ENCODE data around the gene EIF5A. TPM values are rescaled to one million over a fixed set of nuclear protein-coding genes. Genes with fewer than 3 reads are reported as not detected.
"Not testable (repeated sequence)": the region's sequence is repeated elsewhere in the genome, so short reads cannot be mapped to it uniquely, and the experiment has no call there.

Gene EIF5A
- total and polyA plus RNA-seq, 9 donors, result 175 to 372 (median 321) TPM

DNA sequence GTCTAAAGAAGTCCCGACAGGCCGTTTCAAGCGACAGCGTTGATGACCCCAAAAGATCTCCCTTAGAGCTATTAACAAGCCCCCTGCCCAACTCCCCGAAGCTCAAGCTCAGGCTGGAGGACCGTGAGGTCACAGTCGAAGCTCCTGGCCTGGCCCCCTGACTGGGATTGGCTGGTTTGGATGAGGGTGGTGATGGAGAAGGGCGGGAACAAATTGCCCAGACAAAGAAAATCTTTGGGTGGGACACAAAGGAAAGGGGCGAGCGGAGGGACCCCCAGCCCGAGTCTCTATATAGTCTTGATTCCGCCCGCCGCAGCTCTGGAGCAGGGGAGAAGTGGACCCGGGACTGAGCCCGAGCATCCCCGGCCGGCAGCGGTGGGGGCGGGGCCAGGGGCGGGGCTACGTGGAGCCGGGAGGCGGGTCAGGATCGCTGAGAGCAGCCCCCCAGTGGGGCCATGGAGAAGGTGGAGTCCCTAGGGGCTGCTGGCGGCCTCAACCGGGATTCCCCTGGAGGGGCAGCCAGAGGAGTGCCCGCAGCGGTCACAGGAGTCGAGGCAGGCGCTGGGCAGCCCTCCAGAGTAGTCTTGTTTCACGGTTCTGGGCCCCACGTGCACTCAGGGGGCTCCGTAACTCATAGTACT, 22.7 kb downstream of the EIF5A start:
- Histone ChIP-seq H3K9me3 (replicated peaks; ENCODE audit: control insufficient read depth, low read depth, low read length) (no peaks in the 10 kb centered on the region), H3K4me3 (ENCODE audit: low read length) (peak overlapping the region; percentile 96), H3K4me1 (ENCODE audit: control insufficient read depth, insufficient read depth, low read length) (peaks cover 20% of the 10 kb centered on the region), H3K27me3 (ENCODE audit: control insufficient read depth, insufficient read depth, low read length) (peaks cover 5% of the 10 kb centered on the region), H3K36me3 (ENCODE audit: control insufficient read depth, insufficient read depth, low read length) (peaks cover 24% of the 10 kb centered on the region), H3K27ac (ENCODE audit: low read length) (peak overlapping the region; percentile 100)
- peak; percentile 96 for DNase-seq
- under 1% methylated on average over 28 of the region's 34 CpGs for WGBS (ENCODE audit: insufficient coverage)

DNA sequence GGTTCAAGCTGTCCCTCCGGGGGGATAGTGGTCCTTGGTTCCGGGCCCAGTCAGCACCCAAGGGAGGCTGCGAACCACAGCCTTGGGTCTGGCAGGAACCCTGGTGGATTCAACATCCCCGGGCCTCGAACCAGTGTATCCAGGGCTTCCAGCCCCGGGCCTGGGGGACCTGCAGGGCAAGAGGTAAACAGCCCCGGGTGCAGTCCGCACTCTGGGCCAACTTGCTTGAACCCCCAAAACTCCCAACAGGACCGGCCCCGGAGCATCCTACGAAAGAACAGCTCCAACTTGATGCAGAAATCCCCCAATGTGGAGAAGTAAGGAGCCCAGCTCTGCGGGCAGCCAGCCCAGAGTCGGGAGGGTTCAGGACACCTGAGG, 23.2 kb downstream of the EIF5A start:
- WGBS (ENCODE audit: insufficient coverage), result 64% methylated on average over 9 of the region's 13 CpGs
- peak overlapping the region; percentile 96 for H3K4me3 ChIP-seq (ENCODE audit: low read length)
- H3K36me3 ChIP-seq (ENCODE audit: control insufficient read depth, insufficient read depth, low read length), result peaks cover 19% of the 10 kb centered on the region
- no peaks in the 10 kb centered on the region for H3K9me3 ChIP-seq (replicated peaks; ENCODE audit: control insufficient read depth, low read depth, low read length)
- peak overlapping the region; percentile 100 for H3K27ac ChIP-seq (ENCODE audit: low read length)
- peaks cover 8% of the 10 kb centered on the region for H3K27me3 ChIP-seq (ENCODE audit: control insufficient read depth, insufficient read depth, low read length)
- peaks cover 23% of the 10 kb centered on the region for H3K4me1 ChIP-seq (ENCODE audit: control insufficient read depth, insufficient read depth, low read length)
- DNase-seq, result peak; percentile 33

DNA sequence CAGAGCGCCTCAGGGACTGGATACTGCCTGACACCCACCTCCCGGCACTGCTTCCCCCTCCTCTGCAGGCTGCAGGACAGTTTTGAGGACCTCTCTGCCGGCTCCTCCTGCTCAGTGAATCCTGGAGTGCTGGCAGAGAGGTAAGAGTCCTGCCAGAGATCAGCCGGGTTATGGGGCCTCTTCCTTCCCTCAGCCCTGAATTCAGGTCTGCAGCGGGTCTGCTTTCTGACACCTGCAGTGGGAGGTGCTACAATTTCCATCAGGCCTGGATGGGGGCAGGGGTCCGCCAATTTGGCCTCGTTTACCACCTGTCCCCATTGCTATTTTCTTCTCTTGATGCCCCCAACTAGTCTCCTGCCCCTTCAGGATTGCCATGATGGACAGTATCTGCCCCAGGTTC, 24.7 kb downstream of the EIF5A start:
- no peak for DNase-seq
- Histone ChIP-seq H3K27me3 (ENCODE audit: control insufficient read depth, insufficient read depth, low read length) (peaks cover 17% of the 10 kb centered on the region), H3K4me3 (ENCODE audit: low read length) (no peak overlapping the region), H3K27ac (ENCODE audit: low read length) (no peak overlapping the region), H3K36me3 (ENCODE audit: control insufficient read depth, insufficient read depth, low read length) (peaks cover 4% of the 10 kb centered on the region), H3K4me1 (ENCODE audit: control insufficient read depth, insufficient read depth, low read length) (peaks cover 26% of the 10 kb centered on the region), H3K9me3 (replicated peaks; ENCODE audit: control insufficient read depth, low read depth, low read length) (no peaks in the 10 kb centered on the region)
- WGBS (ENCODE audit: insufficient coverage), result 32% methylated on average over 5 of the region's 7 CpGs

DNA sequence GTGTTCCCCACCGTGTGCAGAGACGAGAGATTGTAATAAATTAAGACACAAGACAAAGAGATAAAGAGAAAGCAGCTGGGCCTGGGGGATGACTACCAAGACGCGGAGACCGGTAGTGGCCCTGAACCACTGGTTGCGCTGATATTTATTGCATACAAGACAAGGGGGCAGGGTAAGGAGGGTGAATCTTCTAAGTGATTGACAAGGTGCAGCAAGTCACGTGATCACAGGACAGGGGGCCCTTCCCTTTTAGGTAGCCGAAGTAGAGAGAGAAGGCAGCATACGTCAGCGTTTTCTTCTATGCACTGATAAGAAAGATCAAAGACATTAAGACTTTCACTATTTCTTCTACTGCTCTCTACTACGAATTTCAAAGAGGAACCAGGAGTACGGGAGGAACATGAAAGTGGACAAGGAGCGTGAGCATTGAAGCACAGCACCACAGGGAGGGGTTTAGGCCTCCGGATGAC, 25.2 kb downstream of the EIF5A start:
- not testable (repeated sequence) for H3K9me3 ChIP-seq (replicated peaks; ENCODE audit: control insufficient read depth, low read depth, low read length); DNase-seq; H3K4me3 ChIP-seq (ENCODE audit: low read length); H3K27ac ChIP-seq (ENCODE audit: low read length); H3K36me3 ChIP-seq (ENCODE audit: control insufficient read depth, insufficient read depth, low read length)
- Histone ChIP-seq H3K4me1 (ENCODE audit: control insufficient read depth, insufficient read depth, low read length) (peaks cover 26% of the 10 kb centered on the region), H3K27me3 (ENCODE audit: control insufficient read depth, insufficient read depth, low read length) (peaks cover 19% of the 10 kb centered on the region)
- WGBS (ENCODE audit: insufficient coverage), result 47% methylated on average over 6 of the region's 14 CpGs

DNA sequence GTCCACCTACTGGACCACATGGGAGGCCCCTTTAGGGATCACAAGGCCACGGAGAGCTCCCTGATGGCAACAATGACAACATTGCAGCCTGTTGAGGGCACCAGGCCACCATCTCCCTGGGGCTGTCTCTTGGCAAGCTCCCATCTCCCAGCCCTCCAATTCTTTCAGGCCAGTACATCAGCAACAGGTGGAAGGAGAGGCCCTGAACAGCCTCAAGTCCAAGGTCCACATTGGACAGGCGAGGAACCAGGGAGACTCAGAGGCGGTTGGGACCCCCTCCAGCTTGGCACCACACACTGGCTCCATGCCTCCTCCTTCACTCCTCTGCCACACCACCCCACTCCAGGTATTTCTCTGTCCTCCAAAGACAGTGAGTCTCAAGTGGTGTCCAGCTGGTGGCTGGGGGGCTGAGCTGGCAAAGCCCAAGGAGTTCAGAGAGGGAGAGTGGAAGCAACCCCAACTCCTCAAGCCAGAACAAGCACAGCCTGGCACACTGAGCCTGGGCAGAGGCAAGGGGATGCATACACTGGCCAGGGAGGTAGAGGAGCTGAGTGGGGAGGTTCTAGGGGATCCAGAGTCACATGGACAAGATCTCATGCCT, 27.6 kb downstream of the EIF5A start:
- WGBS (ENCODE audit: insufficient coverage), result 92% methylated on average over 2 of the region's 3 CpGs
- Histone ChIP-seq H3K27ac (ENCODE audit: low read length) (no peak overlapping the region), H3K36me3 (ENCODE audit: control insufficient read depth, insufficient read depth, low read length) (no peaks in the 10 kb centered on the region), H3K27me3 (ENCODE audit: control insufficient read depth, insufficient read depth, low read length) (peaks cover 20% of the 10 kb centered on the region), H3K4me3 (ENCODE audit: low read length) (no peak overlapping the region), H3K9me3 (replicated peaks; ENCODE audit: control insufficient read depth, low read depth, low read length) (no peaks in the 10 kb centered on the region), H3K4me1 (ENCODE audit: control insufficient read depth, insufficient read depth, low read length) (peaks cover 18% of the 10 kb centered on the region)
- no peak for DNase-seq

DNA sequence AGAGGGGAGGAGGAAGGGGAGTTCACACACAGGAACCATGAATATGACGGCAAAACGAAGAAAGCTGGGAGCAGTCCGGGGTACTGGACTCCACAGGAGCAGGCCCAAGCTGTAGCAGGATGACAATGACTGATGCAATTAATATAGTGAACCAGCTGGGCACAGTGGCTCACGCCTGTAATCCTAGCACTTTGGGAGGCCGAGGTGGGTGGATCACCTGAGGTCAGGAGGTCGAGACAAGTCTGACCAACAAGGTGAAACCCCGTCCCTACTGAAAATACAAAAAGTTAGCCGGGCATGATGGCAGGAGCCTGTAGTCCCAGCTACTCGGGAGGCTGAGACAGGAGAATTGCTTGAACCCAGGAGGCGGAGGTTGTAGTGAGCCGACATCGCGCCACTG, 28.3 kb downstream of the EIF5A start:
- not testable (repeated sequence) for H3K4me3 ChIP-seq (ENCODE audit: low read length); H3K27ac ChIP-seq (ENCODE audit: low read length); H3K36me3 ChIP-seq (ENCODE audit: control insufficient read depth, insufficient read depth, low read length); H3K9me3 ChIP-seq (replicated peaks; ENCODE audit: control insufficient read depth, low read depth, low read length); DNase-seq
- WGBS (ENCODE audit: insufficient coverage), result 72% methylated on average over 9 of the region's 13 CpGs
- Histone ChIP-seq H3K4me1 (ENCODE audit: control insufficient read depth, insufficient read depth, low read length) (peaks cover 12% of the 10 kb centered on the region), H3K27me3 (ENCODE audit: control insufficient read depth, insufficient read depth, low read length) (peaks cover 21% of the 10 kb centered on the region)

DNA sequence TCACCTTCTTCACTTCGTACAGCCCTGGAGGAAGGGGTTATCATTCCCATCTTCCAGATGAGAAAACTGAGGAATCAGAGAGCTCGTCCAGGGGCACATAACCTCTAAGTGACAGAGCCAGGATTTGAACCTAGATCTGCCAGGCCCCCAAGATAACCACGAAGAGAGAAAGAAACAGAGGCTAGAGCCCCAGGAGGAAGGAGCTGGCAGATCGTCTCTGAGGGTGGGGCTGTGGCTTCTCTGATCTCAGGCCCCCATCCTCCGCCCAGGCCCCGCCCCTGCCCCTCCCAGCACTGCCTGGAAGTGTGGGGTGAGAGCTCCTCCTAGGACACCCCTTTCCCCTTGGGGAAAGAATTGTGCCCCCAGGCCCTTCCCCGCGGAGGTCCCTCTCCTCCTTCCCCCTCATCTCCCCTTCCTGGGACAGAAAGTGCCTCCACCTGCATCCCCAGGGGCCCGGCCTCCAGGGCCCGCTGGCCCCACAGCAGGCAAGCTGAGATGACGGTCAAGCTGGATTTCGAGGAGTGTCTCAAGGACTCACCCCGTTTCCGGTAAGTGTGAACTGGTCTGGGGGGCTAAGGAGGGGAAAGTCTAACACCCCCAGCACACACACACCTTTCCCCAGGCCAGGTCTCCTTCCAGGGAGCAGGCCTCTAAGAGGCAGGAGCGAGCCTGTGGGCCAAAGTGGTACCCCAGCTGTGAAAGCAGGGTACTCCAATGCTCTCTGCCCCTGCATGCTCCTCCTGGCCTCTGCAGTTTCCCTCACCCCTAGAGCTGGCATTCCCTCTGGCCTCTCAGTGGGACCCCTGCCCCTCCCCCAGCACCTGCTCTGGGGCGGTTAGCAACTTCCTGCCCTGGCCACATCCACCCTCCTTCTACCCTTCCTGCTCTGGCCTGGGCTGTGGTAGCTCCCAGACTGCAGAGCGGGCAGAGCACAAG, 29.1 kb downstream of the EIF5A start, which contains the start of gene ACAP1:
Gene ACAP1, plus strand, starts transcription at position 290 of the 936 bp plus-strand sequence. Its CDS starts 206 bp downstream, at position 496.
- Histone ChIP-seq H3K27ac (ENCODE audit: low read length) (no peak within 1 kb of the TSS), H3K9me3 (replicated peaks; ENCODE audit: control insufficient read depth, low read depth, low read length) (no peaks in the 10 kb centered on the region), H3K36me3 (ENCODE audit: control insufficient read depth, insufficient read depth, low read length) (no peaks in the 10 kb centered on the region), H3K4me3 (ENCODE audit: low read length) (no peak within 1 kb of the TSS), H3K4me1 (ENCODE audit: control insufficient read depth, insufficient read depth, low read length) (peaks cover 11% of the 10 kb centered on the region), H3K27me3 (ENCODE audit: control insufficient read depth, insufficient read depth, low read length) (peaks cover 27% of the 10 kb centered on the region)
- 27% methylated on average over 6 of the region's 17 CpGs for WGBS (ENCODE audit: insufficient coverage)
- no peak for DNase-seq

DNA sequence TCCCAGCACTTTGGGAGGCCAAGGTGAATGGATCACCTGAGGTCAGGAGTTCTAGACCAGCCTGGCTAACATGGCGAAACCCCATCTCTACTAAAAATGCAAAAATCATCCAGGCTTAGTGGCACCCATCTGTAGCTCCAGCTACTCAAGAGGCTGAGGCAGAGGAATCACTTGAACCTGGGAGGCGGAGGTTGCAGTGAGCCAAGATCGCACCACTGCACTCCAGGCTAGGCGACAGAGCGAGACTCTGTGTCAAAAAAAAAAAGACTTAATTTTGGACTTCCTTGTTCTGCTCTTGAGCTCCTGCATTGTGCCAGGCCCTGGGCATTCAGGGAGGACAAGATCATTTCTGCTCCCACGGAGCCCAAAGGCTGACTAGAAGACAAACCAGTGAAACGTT, 30.2 kb downstream of the EIF5A start:
- H3K4me1 ChIP-seq (ENCODE audit: control insufficient read depth, insufficient read depth, low read length), result peaks cover 11% of the 10 kb centered on the region
- WGBS (ENCODE audit: insufficient coverage), result 77% methylated on average over 6 of the region's 7 CpGs
- peaks cover 30% of the 10 kb centered on the region for H3K27me3 ChIP-seq (ENCODE audit: control insufficient read depth, insufficient read depth, low read length)
- H3K4me3 ChIP-seq (ENCODE audit: low read length); H3K27ac ChIP-seq (ENCODE audit: low read length); H3K9me3 ChIP-seq (replicated peaks; ENCODE audit: control insufficient read depth, low read depth, low read length); H3K36me3 ChIP-seq (ENCODE audit: control insufficient read depth, insufficient read depth, low read length); DNase-seq: not testable (repeated sequence)

DNA sequence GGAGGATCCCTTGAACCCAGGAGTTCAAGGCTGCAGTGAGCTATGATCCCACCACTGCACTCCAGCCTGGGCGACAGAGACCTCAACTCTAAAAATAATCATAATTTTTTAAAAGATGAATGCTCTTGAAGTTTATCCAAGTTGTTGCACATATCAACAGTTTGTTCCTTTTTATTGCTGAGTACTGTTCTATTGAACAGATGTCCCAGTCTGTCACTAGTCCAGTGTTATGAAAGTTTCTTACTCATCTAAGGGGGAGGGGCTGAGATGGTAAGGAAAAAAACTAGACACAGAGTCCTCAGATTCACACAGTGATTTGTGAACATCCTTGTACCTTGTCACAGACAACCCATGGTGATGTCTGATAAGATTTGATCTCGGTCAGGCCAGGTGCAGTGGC, 32.8 kb downstream of the EIF5A start:
- Histone ChIP-seq H3K4me3 (ENCODE audit: low read length) (no peak overlapping the region), H3K27me3 (ENCODE audit: control insufficient read depth, insufficient read depth, low read length) (peaks cover 36% of the 10 kb centered on the region), H3K9me3 (replicated peaks; ENCODE audit: control insufficient read depth, low read depth, low read length) (no peaks in the 10 kb centered on the region), H3K36me3 (ENCODE audit: control insufficient read depth, insufficient read depth, low read length) (no peaks in the 10 kb centered on the region), H3K4me1 (ENCODE audit: control insufficient read depth, insufficient read depth, low read length) (peaks cover 5% of the 10 kb centered on the region), H3K27ac (ENCODE audit: low read length) (no peak overlapping the region)
- peak; percentile 16 for DNase-seq
- 83% methylated on average over 1 of the region's 2 CpGs for WGBS (ENCODE audit: insufficient coverage)

DNA sequence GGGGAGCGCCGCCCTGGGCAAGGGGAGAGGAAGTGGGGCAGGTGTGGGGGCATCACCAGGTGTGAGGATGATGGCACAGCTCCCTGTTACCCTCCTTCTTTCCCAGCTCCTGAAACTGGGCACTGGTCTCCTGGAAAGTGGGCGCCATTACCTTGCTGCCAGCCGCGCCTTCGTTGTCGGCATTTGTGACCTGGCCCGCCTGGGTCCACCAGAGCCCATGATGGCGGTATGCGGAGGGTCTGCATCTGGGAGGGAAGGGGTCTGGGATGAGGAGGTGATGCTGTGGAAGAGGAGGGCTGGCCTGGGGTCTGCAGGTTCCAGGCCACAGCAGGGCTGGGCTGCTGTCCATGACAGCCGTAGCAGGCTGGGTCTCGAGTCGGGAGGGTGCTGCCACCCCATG, 34.4 kb downstream of the EIF5A start:
- no peak overlapping the region for H3K27ac ChIP-seq (ENCODE audit: low read length)
- peaks cover under 1% of the 10 kb centered on the region for H3K4me1 ChIP-seq (ENCODE audit: control insufficient read depth, insufficient read depth, low read length)
- H3K4me3 ChIP-seq (ENCODE audit: low read length), result no peak overlapping the region
- peak; percentile 7 for DNase-seq
- no peaks in the 10 kb centered on the region for H3K36me3 ChIP-seq (ENCODE audit: control insufficient read depth, insufficient read depth, low read length)
- H3K9me3 ChIP-seq (replicated peaks; ENCODE audit: control insufficient read depth, low read depth, low read length), result no peaks in the 10 kb centered on the region
- WGBS (ENCODE audit: insufficient coverage), result 85% methylated on average over 6 of the region's 13 CpGs
- H3K27me3 ChIP-seq (ENCODE audit: control insufficient read depth, insufficient read depth, low read length), result peaks cover 28% of the 10 kb centered on the region

Data from muscle of leg (tissue), 11 donors.